Measurements from ENCODE around the gene RANBP1. TPM values are rescaled to one million over a fixed set of nuclear protein-coding genes. Genes with fewer than 3 reads are reported as not detected.

Gene RANBP1
- total RNA-seq, 1 donor from 2014 or later: 144 TPM

DNA sequence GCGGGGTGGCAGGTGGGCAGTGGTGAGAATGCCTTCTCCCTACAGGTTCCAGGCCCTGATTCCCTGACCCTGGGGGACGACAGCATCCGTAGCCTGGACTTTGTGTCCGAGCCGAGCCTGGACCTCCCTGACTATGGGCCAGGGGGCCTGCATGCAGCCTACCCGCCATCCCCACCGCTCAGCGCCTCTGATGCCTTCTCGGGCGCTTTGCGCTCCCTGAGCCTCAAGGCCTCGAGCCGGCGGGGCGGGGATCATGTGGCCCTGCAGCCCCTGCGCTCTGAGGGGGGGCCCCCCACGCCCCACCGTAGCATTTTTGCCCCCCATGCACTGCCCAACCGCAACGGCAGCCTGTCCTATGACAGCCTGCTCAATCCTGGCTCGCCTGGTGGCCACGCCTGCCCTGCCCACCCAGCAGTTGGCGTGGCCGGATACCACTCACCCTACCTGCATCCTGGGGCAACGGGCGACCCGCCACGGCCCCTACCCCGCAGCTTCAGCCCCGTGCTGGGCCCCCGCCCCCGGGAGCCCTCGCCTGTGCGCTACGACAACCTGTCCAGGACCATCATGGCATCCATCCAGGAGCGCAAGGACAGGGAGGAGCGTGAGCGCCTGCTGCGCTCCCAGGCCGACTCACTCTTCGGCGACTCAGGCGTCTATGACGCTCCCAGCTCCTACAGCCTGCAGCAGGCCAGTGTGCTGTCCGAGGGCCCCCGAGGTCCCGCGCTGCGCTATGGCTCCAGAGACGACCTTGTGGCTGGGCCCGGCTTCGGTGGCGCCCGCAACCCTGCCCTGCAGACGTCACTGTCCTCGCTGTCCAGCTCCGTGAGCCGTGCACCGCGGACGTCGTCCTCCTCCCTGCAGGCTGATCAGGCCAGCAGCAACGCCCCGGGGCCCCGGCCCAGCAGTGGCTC, 27.1 kb downstream of the RANBP1 start:
- H3K27me3 Mint-ChIP-seq (ENCODE audit: unreplicated experiment): no peaks in the 10 kb centered on the region
- no peak overlapping the region for H3K4me3 Mint-ChIP-seq (ENCODE audit: unreplicated experiment)
- no peak overlapping the region for H3K27ac Mint-ChIP-seq (ENCODE audit: unreplicated experiment)
- peaks cover 5% of the 10 kb centered on the region for H3K4me1 Mint-ChIP-seq (ENCODE audit: low read depth, unreplicated experiment)
- no peaks in the 10 kb centered on the region for H3K9me3 Mint-ChIP-seq (ENCODE audit: unreplicated experiment)
- no peak for DNase-seq
- TF ChIP-seq, protein P1, sequence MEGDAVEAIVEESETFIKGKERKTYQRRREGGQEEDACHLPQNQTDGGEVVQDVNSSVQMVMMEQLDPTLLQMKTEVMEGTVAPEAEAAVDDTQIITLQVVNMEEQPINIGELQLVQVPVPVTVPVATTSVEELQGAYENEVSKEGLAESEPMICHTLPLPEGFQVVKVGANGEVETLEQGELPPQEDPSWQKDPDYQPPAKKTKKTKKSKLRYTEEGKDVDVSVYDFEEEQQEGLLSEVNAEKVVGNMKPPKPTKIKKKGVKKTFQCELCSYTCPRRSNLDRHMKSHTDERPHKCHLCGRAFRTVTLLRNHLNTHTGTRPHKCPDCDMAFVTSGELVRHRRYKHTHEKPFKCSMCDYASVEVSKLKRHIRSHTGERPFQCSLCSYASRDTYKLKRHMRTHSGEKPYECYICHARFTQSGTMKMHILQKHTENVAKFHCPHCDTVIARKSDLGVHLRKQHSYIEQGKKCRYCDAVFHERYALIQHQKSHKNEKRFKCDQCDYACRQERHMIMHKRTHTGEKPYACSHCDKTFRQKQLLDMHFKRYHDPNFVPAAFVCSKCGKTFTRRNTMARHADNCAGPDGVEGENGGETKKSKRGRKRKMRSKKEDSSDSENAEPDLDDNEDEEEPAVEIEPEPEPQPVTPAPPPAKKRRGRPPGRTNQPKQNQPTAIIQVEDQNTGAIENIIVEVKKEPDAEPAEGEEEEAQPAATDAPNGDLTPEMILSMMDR (IDR thresholded peaks at IDR 0.05; ENCODE audit: partially characterized antibody, unreplicated experiment): no peak
- no peaks in the 10 kb centered on the region for H3K36me3 Mint-ChIP-seq (ENCODE audit: unreplicated experiment)

DNA sequence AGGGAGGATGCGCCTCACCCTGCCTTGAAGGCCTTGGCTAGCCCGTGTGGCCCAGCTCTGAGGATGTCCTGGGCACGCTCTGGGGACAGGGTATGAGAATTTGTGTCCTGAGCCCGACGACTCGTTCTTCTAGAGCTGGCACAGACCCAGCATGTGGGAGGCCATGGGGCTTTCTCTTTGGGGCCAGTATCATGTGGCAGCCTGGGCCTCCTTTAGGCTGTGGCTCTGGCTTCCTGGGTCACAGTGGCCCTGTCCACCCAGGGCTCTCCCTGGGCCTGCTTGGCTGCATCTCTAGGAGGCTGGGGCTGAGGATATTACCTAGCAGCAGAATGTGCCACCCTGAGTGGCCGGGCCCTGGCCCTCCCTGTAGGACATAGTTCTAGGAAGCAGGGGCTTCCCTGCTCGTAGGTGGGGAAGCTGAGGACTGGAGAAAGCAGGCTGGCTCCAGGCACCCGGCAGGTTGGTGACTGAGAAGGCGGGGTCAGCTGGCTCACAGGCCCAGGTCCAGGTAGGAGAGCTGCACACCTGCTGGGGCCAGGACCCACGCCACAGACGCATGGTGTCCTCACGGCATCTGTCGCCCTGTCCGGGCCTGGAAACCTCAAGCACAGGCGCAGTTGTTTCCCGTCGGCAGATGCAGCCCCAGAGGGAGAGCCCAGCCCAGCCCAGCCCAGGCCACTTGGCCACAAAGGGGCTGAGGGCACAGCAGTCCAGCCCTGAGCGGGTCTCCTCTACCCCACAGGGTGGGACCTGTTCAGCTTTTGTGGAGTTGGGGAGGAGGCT, 28.2 kb downstream of the RANBP1 start:
- H3K9me3 Mint-ChIP-seq (ENCODE audit: unreplicated experiment): no peaks in the 10 kb centered on the region
- DNase-seq: no peak
- H3K4me1 Mint-ChIP-seq (ENCODE audit: low read depth, unreplicated experiment): peaks cover 5% of the 10 kb centered on the region
- TF ChIP-seq, protein P1 (IDR thresholded peaks at IDR 0.05; ENCODE audit: partially characterized antibody, unreplicated experiment): no peak
- H3K36me3 Mint-ChIP-seq (ENCODE audit: unreplicated experiment): no peaks in the 10 kb centered on the region
- no peak overlapping the region for H3K27ac Mint-ChIP-seq (ENCODE audit: unreplicated experiment)
- no peak overlapping the region for H3K4me3 Mint-ChIP-seq (ENCODE audit: unreplicated experiment)
- H3K27me3 Mint-ChIP-seq (ENCODE audit: unreplicated experiment): no peaks in the 10 kb centered on the region

DNA sequence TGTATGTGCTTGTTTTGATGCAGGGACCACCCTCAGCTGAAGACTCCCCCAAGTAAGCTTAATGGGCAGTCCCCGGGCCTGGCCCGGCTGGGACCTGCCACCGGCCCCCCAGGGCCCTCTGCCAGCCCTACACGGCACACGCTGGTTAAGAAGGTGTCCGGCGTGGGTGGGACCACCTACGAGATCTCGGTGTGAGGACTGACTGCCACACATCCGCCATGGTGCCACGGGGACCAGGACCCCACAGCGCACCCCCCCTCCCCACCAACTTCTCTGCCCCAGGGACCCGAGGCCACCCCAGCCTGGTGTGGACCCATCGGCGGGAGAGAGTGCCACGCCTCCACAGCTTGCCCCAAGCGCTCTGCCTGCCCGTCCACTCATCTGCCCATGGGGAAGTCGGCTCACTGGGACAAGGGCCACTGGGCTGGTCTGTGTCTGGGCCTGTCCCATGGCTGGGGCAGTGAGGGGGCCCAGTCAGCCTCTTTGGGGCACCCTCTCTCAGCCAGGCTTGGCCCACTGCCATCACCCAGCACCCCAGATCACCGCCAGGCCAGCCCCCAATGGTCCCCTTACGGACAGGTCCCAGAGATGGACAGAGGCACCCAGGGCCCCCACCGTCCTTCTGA, 29.4 kb downstream of the RANBP1 start:
- TF ChIP-seq, protein P1 (IDR thresholded peaks at IDR 0.05; ENCODE audit: partially characterized antibody, unreplicated experiment): no peak
- DNase-seq: no peak
- H3K27ac Mint-ChIP-seq (ENCODE audit: unreplicated experiment): no peak overlapping the region
- H3K27me3 Mint-ChIP-seq (ENCODE audit: unreplicated experiment): no peaks in the 10 kb centered on the region
- H3K4me3 Mint-ChIP-seq (ENCODE audit: unreplicated experiment): no peak overlapping the region
- no peaks in the 10 kb centered on the region for H3K36me3 Mint-ChIP-seq (ENCODE audit: unreplicated experiment)
- H3K9me3 Mint-ChIP-seq (ENCODE audit: unreplicated experiment): no peaks in the 10 kb centered on the region
- peaks cover 5% of the 10 kb centered on the region for H3K4me1 Mint-ChIP-seq (ENCODE audit: low read depth, unreplicated experiment)

DNA sequence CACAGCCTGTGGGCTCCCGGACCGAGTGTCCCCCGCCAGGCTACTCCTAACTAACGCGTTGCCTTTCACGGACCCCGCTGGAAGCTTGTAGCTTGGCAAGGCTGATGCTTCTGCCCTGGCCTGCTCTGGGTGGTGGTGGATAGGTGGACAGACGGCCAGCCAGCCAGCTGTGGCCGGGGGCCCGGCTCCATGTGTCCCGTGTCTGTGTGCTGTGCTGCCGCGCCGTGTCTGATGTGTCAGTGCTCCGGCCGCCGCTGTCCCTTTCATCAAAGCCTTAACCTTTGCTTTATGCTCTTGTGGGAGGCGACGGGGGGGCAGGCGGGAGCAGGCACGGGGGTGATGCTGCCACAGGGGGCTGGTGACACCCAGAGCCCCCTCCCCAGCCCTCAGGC, 29.9 kb downstream of the RANBP1 start:
- Mint-ChIP-seq H3K27ac (ENCODE audit: unreplicated experiment) (no peak overlapping the region), H3K4me1 (ENCODE audit: low read depth, unreplicated experiment) (peaks cover 5% of the 10 kb centered on the region)

More for the DNA sequence above, 29.9 kb downstream of the RANBP1 start:
- TF ChIP-seq, protein P1 (IDR thresholded peaks at IDR 0.05; ENCODE audit: partially characterized antibody, unreplicated experiment): no peak
- Mint-ChIP-seq H3K36me3 (ENCODE audit: unreplicated experiment) (no peaks in the 10 kb centered on the region), H3K4me3 (ENCODE audit: unreplicated experiment) (no peak overlapping the region), H3K27me3 (ENCODE audit: unreplicated experiment) (no peaks in the 10 kb centered on the region), H3K9me3 (ENCODE audit: unreplicated experiment) (no peaks in the 10 kb centered on the region)
- DNase-seq: no peak

Data from glutamatergic neuron (in vitro differentiated cells).